Mammary epithelial cell (primary cell): ENCODE measurements around the gene PDE6A.
"Not testable (repeated sequence)": the region's sequence is repeated elsewhere in the genome, so short reads cannot be mapped to it uniquely, and the experiment has no call there.

ENCODE experiments used
- CTCF ChIP-seq, 2 donors: IDR thresholded peaks in 1 of 2; conservative IDR thresholded peaks in 1 of 2; 2 replicates each; pipeline ENCODE4 v1.5.1; 2011 to 2012; ENCODE audit warnings: inconsistent platforms in 2 of 2, low read length in 2 of 2, mild to moderate bottlenecking in 2 of 2, control low read depth in 1 of 2, low read depth in 1 of 2; ENCODE audit not compliant: insufficient read depth in 1 of 2; ENCODE audit errors: extremely low read depth in 1 of 2
- EZH2 ChIP-seq: IDR thresholded peaks from 2 replicates; pipeline ENCODE4 v1.6.1; 2012; ENCODE audit warnings: low read length, inconsistent platforms, borderline replicate concordance

GRCh38 chr5:149942741-149943169, 1.8 kb downstream of the PDE6A start:
- TF ChIP-seq CTCF (conservative IDR thresholded peaks at IDR 0.05 in 1 of 2, IDR thresholded peaks at IDR 0.05 in 1 of 2; ENCODE audit: extremely low read depth in 1 of 2, insufficient read depth in 1 of 2, low read depth in 1 of 2, low read length in 2 of 2); EZH2: not testable (repeated sequence)
